ENCODE data around the gene GAS7. TPM values are rescaled to one million over a fixed set of nuclear protein-coding genes. Genes with fewer than 3 reads are reported as not detected.

The GAS7 gene
- total RNA-seq, 1 donor from 2014 or later = 72.1 TPM

DNA sequence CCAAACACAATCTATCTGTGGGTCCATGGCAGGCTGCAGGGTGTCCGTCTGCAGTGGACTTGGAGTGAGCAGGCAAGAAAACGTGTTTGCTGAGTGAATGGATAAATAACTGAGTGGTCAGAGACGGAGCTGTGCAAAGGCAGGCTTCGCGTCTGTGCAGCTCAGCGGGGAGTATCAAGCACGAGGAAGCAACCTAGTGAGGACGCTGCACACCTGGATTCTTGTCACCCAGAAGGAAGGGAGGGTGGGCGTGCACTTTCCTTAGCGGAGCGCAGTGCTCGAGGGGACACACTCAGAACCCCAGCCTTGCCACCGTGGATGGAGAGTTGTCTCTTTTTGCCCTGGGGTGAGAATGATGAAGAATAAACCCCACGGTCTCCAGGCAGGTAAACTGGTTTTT is 291.8 kb downstream of the GAS7 start:
- DNase-seq (no peak), ATAC-seq (ENCODE audit: poor library complexity) (no peak)
- intact Hi-C loops (cut with DNase I) = loop anchor here (10.0 kb wide), 1 partner anchor 172 kb away; no protein-coding TSS in a partner anchor

GRCh38 chr17:9905902-9906301 is 292.5 kb downstream of the GAS7 start:
- DNase-seq = peak; percentile 70
- ATAC-seq (ENCODE audit: poor library complexity) = peak; percentile 44
- intact Hi-C loops (cut with DNase I) = loop anchor here (10.0 kb wide), 1 partner anchor 171 kb away; no protein-coding TSS in a partner anchor

DNA sequence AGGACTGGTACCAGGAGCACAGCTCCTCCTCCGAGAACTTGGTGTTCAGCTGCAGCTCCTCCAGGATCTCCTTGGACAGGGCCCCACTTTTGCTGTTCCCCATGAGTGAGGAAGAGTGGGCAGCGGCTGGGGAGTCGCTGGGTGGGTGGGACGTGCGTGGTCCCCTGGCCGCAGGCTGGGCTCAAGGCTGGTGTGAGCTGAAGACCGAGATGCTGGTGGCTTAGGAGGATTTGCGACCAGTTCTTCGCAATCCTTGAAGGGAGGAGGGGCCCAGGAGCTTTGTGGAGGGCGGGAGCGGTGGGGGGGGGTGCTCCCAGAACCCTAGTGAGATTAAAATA is 293.4 kb downstream of the GAS7 start, which contains the start of gene RCVRN:
TSS of gene RCVRN (minus strand) at position 194 of the 338 bp plus-strand sequence. CDS start at position 103, 91 bp downstream.
- ATAC-seq (ENCODE audit: poor library complexity) (no peak), DNase-seq (no peak)
- intact Hi-C loops (cut with DNase I) = loop anchor here (10.0 kb wide), 1 partner anchor 170 kb away; no protein-coding TSS in a partner anchor

GRCh38 chr17:9904277-9905077 is 293.9 kb downstream of the GAS7 start:
- intact Hi-C loops (cut with DNase I) = loop anchor here (10.0 kb wide), 1 partner anchor 170 kb away; no protein-coding TSS in a partner anchor
- DNase-seq = no peak
- no peak for ATAC-seq (ENCODE audit: poor library complexity)

DNA sequence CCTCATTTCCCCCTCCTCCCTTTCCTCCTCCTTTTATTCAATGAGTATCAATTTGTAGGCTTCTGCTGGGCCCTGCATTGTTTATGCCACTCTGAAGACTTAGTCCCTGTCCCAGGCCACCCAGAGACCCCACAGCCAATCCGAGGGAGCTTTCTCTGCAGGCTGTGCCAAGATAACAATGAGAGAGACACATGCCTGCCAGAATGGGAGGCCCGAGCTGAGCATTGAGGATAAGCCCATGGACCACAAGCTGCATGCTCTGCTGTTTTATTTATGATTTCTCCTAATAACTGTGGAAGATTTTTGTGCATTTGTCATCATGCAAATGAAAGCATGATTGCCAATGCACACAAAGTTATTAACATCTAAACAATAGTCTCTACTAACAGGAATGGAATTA is 296.3 kb downstream of the GAS7 start:
- intact Hi-C loops (cut with DNase I) = loop anchor here (10.0 kb wide), 1 partner anchor 167 kb away; no protein-coding TSS in a partner anchor
- DNase-seq (no peak), ATAC-seq (ENCODE audit: poor library complexity) (no peak)

DNA sequence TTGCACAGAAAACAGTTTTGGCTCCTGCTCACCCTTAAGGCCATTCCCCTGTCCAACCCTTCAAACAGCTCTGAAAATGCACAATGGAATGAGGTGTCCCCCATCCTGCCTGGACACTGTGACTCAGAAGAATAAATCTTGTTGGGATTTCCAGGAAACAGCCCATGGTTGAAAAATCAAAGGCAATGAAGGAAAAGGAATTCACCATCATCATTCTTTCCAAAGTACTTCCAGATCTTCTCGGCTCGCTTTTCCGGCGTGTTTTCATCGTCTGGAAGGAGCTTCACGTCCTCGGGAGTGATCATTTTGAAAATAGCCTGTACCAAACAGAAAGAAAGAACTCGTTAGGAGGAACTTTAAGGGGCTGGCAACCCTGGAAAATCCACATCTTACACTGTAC is 297.6 kb downstream of the GAS7 start:
- intact Hi-C loops (cut with DNase I) = loop anchor here (10.0 kb wide), 1 partner anchor 166 kb away; no protein-coding TSS in a partner anchor
- no peak for ATAC-seq (ENCODE audit: poor library complexity)
- DNase-seq = no peak

DNA sequence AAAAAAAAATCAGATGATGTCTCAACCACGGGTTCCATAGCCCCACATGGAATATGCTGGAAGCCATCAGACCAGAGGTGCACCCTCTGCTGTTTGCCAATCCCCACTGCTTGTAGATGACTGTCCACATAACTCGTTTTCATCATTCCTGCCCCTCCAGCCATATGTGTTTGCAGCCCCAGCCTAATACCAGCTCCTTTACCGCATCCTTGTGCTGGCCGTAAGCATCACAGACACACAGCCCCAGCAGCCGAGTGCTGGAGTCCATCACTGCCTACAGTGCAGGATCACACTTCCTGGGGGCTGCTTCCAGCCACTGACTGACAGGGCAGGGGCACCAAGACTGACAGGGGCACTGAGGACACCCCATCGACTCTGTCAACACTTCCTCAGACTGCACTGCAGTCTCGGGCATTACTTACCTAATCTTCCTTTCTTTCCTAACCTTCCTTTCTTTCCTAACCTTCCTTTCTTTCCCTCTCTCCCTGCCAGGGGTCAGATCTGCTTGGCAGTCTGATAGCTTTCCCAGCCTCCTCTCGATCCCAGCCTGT is 298.3 kb downstream of the GAS7 start:
- peak; percentile 28 for ATAC-seq (ENCODE audit: poor library complexity)
- DNase-seq = no peak
- intact Hi-C loops (cut with DNase I) = loop anchor here (10.0 kb wide), 1 partner anchor 165 kb away; no protein-coding TSS in a partner anchor

DNA sequence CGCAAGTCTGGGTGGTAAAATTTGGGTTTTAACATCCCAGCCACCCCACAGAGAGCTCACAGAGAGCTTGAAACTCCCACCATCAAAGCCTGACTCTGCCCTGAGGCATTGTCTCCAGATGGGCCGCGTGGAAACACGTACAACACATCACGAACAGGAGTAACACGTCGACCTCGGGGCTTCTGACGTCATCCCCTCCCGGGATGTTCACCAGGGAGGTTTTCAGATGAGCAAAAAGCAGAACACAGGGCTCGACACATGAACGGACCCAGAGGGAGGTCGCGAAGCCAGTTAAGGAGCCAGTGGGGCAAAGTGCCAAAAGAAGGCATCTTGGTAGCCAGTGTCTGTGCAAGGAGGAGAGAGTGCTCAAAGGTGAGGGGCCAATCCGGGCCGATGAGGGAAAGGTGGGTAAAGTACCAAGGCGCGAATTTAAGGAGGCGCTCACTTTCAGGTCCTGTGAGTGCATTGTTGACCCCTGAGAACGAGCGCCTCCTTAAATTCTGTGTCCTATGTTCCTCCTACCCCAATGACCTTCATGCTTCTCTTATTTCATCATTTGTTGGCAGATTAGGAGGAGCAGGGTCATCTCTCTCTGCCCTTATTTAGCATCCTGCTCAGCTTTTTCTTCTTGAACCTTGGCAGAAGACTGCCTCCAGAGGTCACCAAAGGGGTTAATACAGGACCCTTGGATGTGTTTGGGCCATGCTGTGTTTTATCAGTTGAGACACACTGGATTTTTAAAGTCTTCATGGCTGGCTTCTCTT is 298.9 kb downstream of the GAS7 start:
- DNase-seq (peak; percentile 47), ATAC-seq (ENCODE audit: poor library complexity) (peak; percentile 31)
- intact Hi-C loops (cut with DNase I) = loop anchor here (10.0 kb wide), 1 partner anchor 165 kb away; no protein-coding TSS in a partner anchor

DNA sequence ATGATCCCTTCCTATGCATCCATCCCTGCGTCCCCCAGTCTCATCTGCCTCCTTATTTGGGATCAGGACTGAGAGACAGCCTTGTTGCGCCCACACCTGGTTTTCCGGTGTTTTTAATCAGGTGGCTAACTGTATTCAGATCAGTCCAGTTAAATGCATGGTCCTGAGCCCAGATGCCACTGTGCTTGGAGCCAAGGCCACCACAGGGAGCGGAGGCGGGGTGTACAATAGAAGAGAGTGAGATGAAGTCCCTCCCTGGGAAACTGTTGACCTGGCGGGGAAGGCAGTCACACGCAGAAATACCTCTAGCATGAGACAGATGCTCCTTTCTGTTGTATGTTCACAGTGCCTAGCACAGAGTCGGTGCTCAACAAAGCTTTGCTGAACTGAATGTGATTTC is 299.6 kb downstream of the GAS7 start:
- DNase-seq = no peak
- ATAC-seq (ENCODE audit: poor library complexity) = no peak
- intact Hi-C loops (cut with DNase I) = no loop called here

- intact Hi-C loops (cut with DNase I) = no loop called here
- no peak for ATAC-seq (ENCODE audit: poor library complexity)
- DNase-seq = no peak
These were observed 300.9 kb downstream of the GAS7 start for GRCh38 chr17:9897372-9897968.

DNA sequence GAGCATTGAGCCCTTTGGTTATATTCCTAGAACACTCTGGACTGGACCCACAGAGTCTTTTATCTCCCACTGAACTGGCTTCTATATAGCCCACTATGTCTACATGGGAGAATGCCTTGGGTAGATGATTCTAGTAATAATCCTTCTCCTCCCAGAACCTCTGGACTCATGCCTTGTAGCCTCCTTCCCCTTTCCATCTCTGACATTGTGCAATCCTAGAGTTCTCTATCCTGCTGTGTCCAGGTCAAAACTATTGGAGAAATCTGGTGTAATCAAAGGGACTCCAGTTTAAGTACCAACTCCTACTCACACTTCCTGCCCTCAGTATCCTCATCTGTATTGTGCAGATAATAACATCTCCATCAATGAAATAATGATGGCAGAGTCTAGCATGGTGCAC is 302.5 kb downstream of the GAS7 start:
- intact Hi-C loops (cut with DNase I) = no loop called here
- no peak for DNase-seq
- no peak for ATAC-seq (ENCODE audit: poor library complexity)

- intact Hi-C loops (cut with DNase I) = no loop called here
- ATAC-seq (ENCODE audit: poor library complexity) (no peak), DNase-seq (no peak)
These were observed 304.2 kb downstream of the GAS7 start for GRCh38 chr17:9894231-9894630.

DNA sequence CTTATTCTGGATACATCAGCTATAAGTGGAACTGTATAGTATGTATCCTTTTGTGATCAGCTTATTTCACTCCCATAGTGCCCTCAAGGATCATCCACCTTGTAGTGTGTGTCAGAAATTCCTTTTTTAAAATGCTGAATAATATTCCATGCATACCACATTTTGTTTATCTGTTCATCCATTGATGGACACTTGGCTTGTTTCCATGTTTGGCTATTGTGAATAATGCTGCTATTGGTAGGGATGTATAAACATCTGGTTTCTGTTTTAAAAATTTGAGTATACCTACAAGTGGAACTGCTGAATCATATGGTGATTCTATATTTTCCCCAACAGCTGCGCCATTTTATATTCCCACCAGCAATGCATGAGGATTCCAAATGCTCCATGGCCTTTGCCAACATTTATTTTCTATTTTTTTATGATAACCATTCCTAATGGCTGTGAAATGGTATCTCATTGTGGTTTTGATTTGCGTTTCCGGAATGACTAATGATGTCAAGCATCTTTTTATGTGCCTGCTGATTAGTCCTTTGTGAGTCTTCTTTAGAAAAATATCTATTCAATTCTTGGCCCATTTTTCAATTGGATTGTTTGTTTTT is 304.9 kb downstream of the GAS7 start:
- no peak for DNase-seq
- intact Hi-C loops (cut with DNase I) = no loop called here
- no peak for ATAC-seq (ENCODE audit: poor library complexity)

- DNase-seq (peak; percentile 56), ATAC-seq (ENCODE audit: poor library complexity) (peak; percentile 84)
- intact Hi-C loops (cut with DNase I) = no loop called here
These were observed 308.3 kb downstream of the GAS7 start for GRCh38 chr17:9890124-9890523.

GRCh38 chr17:9887508-9887907 is 310.9 kb downstream of the GAS7 start:
- intact Hi-C loops (cut with DNase I) = loop anchor here (10.0 kb wide), 1 partner anchor 93 kb away; the partner anchor contains the start of gene DHRS7C
- DNase-seq = no peak
- ATAC-seq (ENCODE audit: poor library complexity) = no peak

- ATAC-seq (ENCODE audit: poor library complexity) (no peak), DNase-seq (no peak)
- intact Hi-C loops (cut with DNase I) = loop anchor here (10.0 kb wide), 1 partner anchor 92 kb away; the partner anchor contains the start of gene DHRS7C
These were observed 312.1 kb downstream of the GAS7 start for GRCh38 chr17:9886141-9886930.

GRCh38 chr17:9883451-9883850 is 315.0 kb downstream of the GAS7 start:
- DNase-seq (no peak), ATAC-seq (ENCODE audit: poor library complexity) (no peak)
- intact Hi-C loops (cut with DNase I) = loop anchor here (10.0 kb wide), 1 partner anchor 89 kb away; the partner anchor contains the start of gene DHRS7C
